HFFc6 (cell line): ENCODE results near the gene FLAD1. TPM values are rescaled to one million over a fixed set of nuclear protein-coding genes. Genes with fewer than 3 reads are reported as not detected.

Source experiments
- DNase-seq: peaks from one replicate; pipeline ENCODE4 v3.0.0-alpha.2; 2018
- H3K27ac Mint-ChIP-seq: 2 replicates; pipeline ENCODE4 v1.8.0; 2020; ENCODE audit warnings: mild to moderate bottlenecking, mixed read lengths
- H3K27me3 Mint-ChIP-seq: 2 replicates; pipeline ENCODE4 v1.8.0; 2021; ENCODE audit warnings: mild to moderate bottlenecking, moderate library complexity, mixed read lengths; ENCODE audit not compliant: insufficient read depth
- H3K36me3 Mint-ChIP-seq: 2 replicates; pipeline ENCODE4 v1.8.0; 2021; ENCODE audit warnings: low read depth, mixed read lengths
- H3K4me1 Mint-ChIP-seq: 2 replicates; pipeline ENCODE4 v1.8.0; 2020; ENCODE audit warnings: low read depth, mixed read lengths
- H3K4me3 Mint-ChIP-seq: 2 replicates; pipeline ENCODE4 v1.8.0; 2020; ENCODE audit warnings: mild to moderate bottlenecking, moderate library complexity, mixed read lengths
- H3K9me3 Mint-ChIP-seq: 2 replicates; pipeline ENCODE4 v1.8.0; 2020; ENCODE audit warnings: mild to moderate bottlenecking, mixed read lengths
- CTCF ChIP-seq: fragments of 200-600 bp; sonication (generic); IDR thresholded peaks from 2 replicates; pipeline ENCODE4 v1.5.0; 2021; ENCODE audit warnings: antibody characterized with exemption, mild to moderate bottlenecking
- total RNA-seq, 6 experiments: library from RNA; stranded (reverse); fragmentation: NEBNext Ultra II Directional; extraction: Animal tissue kit (Norgen Biotek cat#: 25700); gene quantifications; 2 replicates in 1 of 6; 3 replicates in 5 of 6; pipeline ENCODE4 v1.2.3, GENCODE V29; 2021

FLAD1 gene
- total RNA-seq, 6 experiments from 2014 or later = 25.1 to 35.3 (median 29.6) TPM

GRCh38 chr1:155012776-155013602 lies 29.8 kb downstream of the FLAD1 start:
- Mint-ChIP-seq H3K36me3 (no peaks in the 10 kb centered on the region), H3K27ac (no peak overlapping the region; the same call in 1 of the 2 replicates), H3K4me1 (peaks cover 4% of the 10 kb centered on the region; the same call in 1 of the 2 replicates), H3K9me3 (no peaks in the 10 kb centered on the region), H3K4me3 (no peak overlapping the region), H3K27me3 (no peaks in the 10 kb centered on the region)
- no peak for TF ChIP-seq CTCF
- no peak for DNase-seq

- no peaks in the 10 kb centered on the region for H3K36me3 Mint-ChIP-seq
- no peak overlapping the region for H3K27ac Mint-ChIP-seq
- H3K4me1 Mint-ChIP-seq = peaks cover 8% of the 10 kb centered on the region
- no peak for TF ChIP-seq CTCF
- no peaks in the 10 kb centered on the region for H3K27me3 Mint-ChIP-seq
- H3K9me3 Mint-ChIP-seq = no peaks in the 10 kb centered on the region
- DNase-seq = no peak
- no peak overlapping the region for H3K4me3 Mint-ChIP-seq
Observed at GRCh38 chr1:155013632-155014031, 30.5 kb downstream of the FLAD1 start.

GRCh38 chr1:155014709-155015508 lies 31.8 kb downstream of the FLAD1 start:
- Mint-ChIP-seq H3K4me1 (peaks cover 21% of the 10 kb centered on the region), H3K36me3 (no peaks in the 10 kb centered on the region), H3K27me3 (no peaks in the 10 kb centered on the region), H3K9me3 (no peaks in the 10 kb centered on the region), H3K4me3 (no peak overlapping the region), H3K27ac (no peak overlapping the region)
- TF ChIP-seq CTCF = no peak
- no peak for DNase-seq

GRCh38 chr1:155015527-155016230 lies 32.5 kb downstream of the FLAD1 start:
- H3K9me3 Mint-ChIP-seq = no peaks in the 10 kb centered on the region
- DNase-seq = no peak
- TF ChIP-seq CTCF = no peak
- no peak overlapping the region for H3K4me3 Mint-ChIP-seq
- no peaks in the 10 kb centered on the region for H3K36me3 Mint-ChIP-seq
- H3K4me1 Mint-ChIP-seq = peaks cover 25% of the 10 kb centered on the region
- no peaks in the 10 kb centered on the region for H3K27me3 Mint-ChIP-seq
- H3K27ac Mint-ChIP-seq = peak overlapping the region; percentile 24; the same call in 1 of the 2 replicates

GRCh38 chr1:155016231-155016831 lies 33.2 kb downstream of the FLAD1 start:
- TF ChIP-seq CTCF = no peak
- DNase-seq = no peak
- Mint-ChIP-seq H3K4me3 (no peak overlapping the region), H3K27ac (no peak overlapping the region), H3K27me3 (no peaks in the 10 kb centered on the region), H3K36me3 (no peaks in the 10 kb centered on the region), H3K4me1 (peaks cover 25% of the 10 kb centered on the region), H3K9me3 (no peaks in the 10 kb centered on the region)
